ENCODE results near the gene RASSF6.
"Not testable (repeated sequence)": the region's sequence is repeated elsewhere in the genome, so short reads cannot be mapped to it uniquely, and the experiment has no call there.

Gene RASSF6

GRCh38 chr4:73612032-73612431 lies 8.2 kb downstream of the RASSF6 start:
- DNase-seq (ENCODE audit: low read depth) = no peak

GRCh38 chr4:73609706-73610105 lies 10.5 kb downstream of the RASSF6 start:
- DNase-seq (ENCODE audit: low read depth) = peak; percentile 96

- DNase-seq (ENCODE audit: low read depth) = peak; percentile 78
These were observed 11.3 kb downstream of the RASSF6 start for GRCh38 chr4:73608689-73609594.

GRCh38 chr4:73607375-73608033 lies 12.7 kb downstream of the RASSF6 start:
- DNase-seq (ENCODE audit: low read depth) = peak; percentile 26

- DNase-seq (ENCODE audit: low read depth) = no peak
These were observed 13.7 kb downstream of the RASSF6 start for GRCh38 chr4:73606465-73606974.

GRCh38 chr4:73603854-73604584 lies 16.2 kb downstream of the RASSF6 start:
- DNase-seq (ENCODE audit: low read depth) = peak; percentile 41

- DNase-seq (ENCODE audit: low read depth) = peak; percentile 97
These were observed 16.9 kb downstream of the RASSF6 start for GRCh38 chr4:73603271-73603710.

GRCh38 chr4:73600954-73601353 lies 19.3 kb downstream of the RASSF6 start:
- peak; percentile 86 for DNase-seq (ENCODE audit: low read depth)

GRCh38 chr4:73599182-73599581 lies 21.1 kb downstream of the RASSF6 start:
- DNase-seq (ENCODE audit: low read depth) = peak; percentile 95

- DNase-seq (ENCODE audit: low read depth) = no peak
These were observed 22.6 kb downstream of the RASSF6 start for GRCh38 chr4:73597594-73597993.

- not testable (repeated sequence) for DNase-seq (ENCODE audit: low read depth)
These were observed 23.1 kb downstream of the RASSF6 start for GRCh38 chr4:73597183-73597582.

GRCh38 chr4:73596001-73596400 lies 24.2 kb downstream of the RASSF6 start:
- DNase-seq (ENCODE audit: low read depth) = no peak

GRCh38 chr4:73593631-73594241 lies 26.5 kb downstream of the RASSF6 start:
- DNase-seq (ENCODE audit: low read depth) = peak; percentile 48

- DNase-seq (ENCODE audit: low read depth) = peak; percentile 30
These were observed 30.1 kb downstream of the RASSF6 start for GRCh38 chr4:73589887-73590801.

- DNase-seq (ENCODE audit: low read depth) = peak; percentile 85
These were observed 30.9 kb downstream of the RASSF6 start for GRCh38 chr4:73589261-73589847.

- no peak for DNase-seq (ENCODE audit: low read depth)
These were observed 31.6 kb downstream of the RASSF6 start for GRCh38 chr4:73588613-73589012.

GRCh38 chr4:73586666-73587065 lies 33.6 kb downstream of the RASSF6 start:
- DNase-seq (ENCODE audit: low read depth) = no peak

GRCh38 chr4:73586040-73586439 lies 34.2 kb downstream of the RASSF6 start:
- DNase-seq (ENCODE audit: low read depth) = no peak

GRCh38 chr4:73585345-73585744 lies 34.9 kb downstream of the RASSF6 start:
- no peak for DNase-seq (ENCODE audit: low read depth)

- DNase-seq (ENCODE audit: low read depth) = no peak
These were observed 36.6 kb downstream of the RASSF6 start for GRCh38 chr4:73583666-73584065.

All from amniotic epithelial cell (primary cell).